Measurements from ENCODE around the gene NEURL1B. TPM values are rescaled to one million over a fixed set of nuclear protein-coding genes. Genes with fewer than 3 reads are reported as not detected.

NEURL1B gene
- total RNA-seq, 4 donors from 2014 or later, result 8.2 to 29.9 (median 10.9) TPM

- Histone ChIP-seq H3K36me3 (no peaks in the 10 kb centered on the region), H3K4me1 (peaks cover 3 to 14% of the 10 kb centered on the region in 2 donors), H3K27ac (no peak overlapping the region), H3K4me3 (replicated peaks in 1 of 3) (no peak overlapping the region), H3K9me3 (no peaks in the 10 kb centered on the region), H3K27me3 (no peaks in the 10 kb centered on the region)
- no peak for DNase-seq
- no peak for TF ChIP-seq POLR2A (IDR thresholded peaks at IDR 0.05)
- TF ChIP-seq CTCF (IDR thresholded peaks at IDR 0.05), result no peak
- intact Hi-C loops (cut with DNase I), result no loop called here
- 47 to 51% methylated on average over 7 to 10 of the region's 10 CpGs for WGBS, 2 donors
These were observed 3.9 kb upstream of the NEURL1B start for GRCh38 chr5:172637110-172637580.

GRCh38 chr5:172637740-172638139 is 3.3 kb upstream of the NEURL1B start:
- no peaks in the 10 kb centered on the region for H3K27me3 ChIP-seq
- 84 to 91% methylated on average over 2 of the region's 2 CpGs for WGBS, 2 donors
- TF ChIP-seq CTCF (IDR thresholded peaks at IDR 0.05) (no peak), POLR2A (IDR thresholded peaks at IDR 0.05) (no peak)
- no peak for DNase-seq
- intact Hi-C loops (cut with DNase I), result no loop called here
- H3K27ac ChIP-seq, result no peak overlapping the region
- no peaks in the 10 kb centered on the region for H3K9me3 ChIP-seq
- no peaks in the 10 kb centered on the region for H3K36me3 ChIP-seq
- H3K4me3 ChIP-seq (replicated peaks in 1 of 3), result no peak overlapping the region
- peaks cover 3 to 14% of the 10 kb centered on the region in 2 donors for H3K4me1 ChIP-seq

DNA sequence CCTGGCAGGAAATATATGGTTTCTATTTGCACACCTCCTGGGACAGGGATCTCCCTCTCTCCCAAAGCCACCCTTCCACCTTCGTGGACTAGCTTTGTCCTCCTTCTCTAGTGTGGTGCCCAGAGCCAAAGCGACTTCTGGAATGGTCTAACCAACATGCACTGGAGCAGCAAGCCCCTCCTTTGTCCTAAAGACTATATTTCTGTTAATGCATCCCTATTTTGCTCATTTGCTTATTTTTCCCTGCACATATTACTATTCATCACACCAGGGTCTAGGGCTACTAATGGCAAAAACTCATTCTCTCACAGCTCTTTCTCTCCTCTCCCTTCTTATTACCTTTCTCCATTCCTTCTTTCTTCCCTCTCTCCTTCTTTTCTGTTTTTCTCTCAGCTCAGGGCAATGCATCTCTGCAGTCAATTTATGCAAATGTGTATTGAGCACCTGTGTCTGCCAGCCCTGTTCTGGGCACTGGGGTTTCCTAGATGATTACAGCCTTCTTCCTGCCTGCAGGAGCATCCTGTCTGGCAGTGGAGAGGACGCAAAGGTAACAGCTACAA is 2.8 kb upstream of the NEURL1B start:
- DNase-seq, result no peak
- no peak overlapping the region for H3K27ac ChIP-seq
- no peaks in the 10 kb centered on the region for H3K36me3 ChIP-seq
- 86 to 88% methylated on average over 3 of the region's 3 CpGs for WGBS, 2 donors
- H3K4me1 ChIP-seq, result peaks cover 3 to 14% of the 10 kb centered on the region in 2 donors
- no peaks in the 10 kb centered on the region for H3K27me3 ChIP-seq
- no peak for TF ChIP-seq POLR2A (IDR thresholded peaks at IDR 0.05)
- TF ChIP-seq CTCF (IDR thresholded peaks at IDR 0.05), result no peak
- H3K9me3 ChIP-seq, result no peaks in the 10 kb centered on the region
- intact Hi-C loops (cut with DNase I), result no loop called here
- no peak overlapping the region for H3K4me3 ChIP-seq (replicated peaks in 1 of 3)

GRCh38 chr5:172640139-172640538 is 924 bp upstream of the NEURL1B start:
- no peak overlapping the region for H3K27ac ChIP-seq
- no peak for TF ChIP-seq POLR2A (IDR thresholded peaks at IDR 0.05)
- WGBS, 2 donors, result 85 to 90% methylated on average over 5 of the region's 5 CpGs
- H3K9me3 ChIP-seq, result no peaks in the 10 kb centered on the region
- H3K27me3 ChIP-seq, result no peaks in the 10 kb centered on the region
- H3K4me3 ChIP-seq (replicated peaks in 1 of 3), result no peak overlapping the region
- intact Hi-C loops (cut with DNase I), result no loop called here
- no peaks in the 10 kb centered on the region for H3K36me3 ChIP-seq
- DNase-seq, result no peak
- H3K4me1 ChIP-seq, result peaks cover 3 to 14% of the 10 kb centered on the region in 2 donors

GRCh38 chr5:172641359-172642050 is 442 bp downstream of the NEURL1B start:
- TF ChIP-seq POLR2A (IDR thresholded peaks at IDR 0.05) (no peak), CTCF (IDR thresholded peaks at IDR 0.05) (no peak)
- intact Hi-C loops (cut with DNase I), result no loop called here
- Histone ChIP-seq H3K27ac (peak overlapping the region; percentile 70 to 87 (median 84)), H3K27me3 (no peaks in the 10 kb centered on the region), H3K9me3 (no peaks in the 10 kb centered on the region), H3K4me1 (peaks cover 3 to 14% of the 10 kb centered on the region in 2 donors), H3K36me3 (no peaks in the 10 kb centered on the region), H3K4me3 (replicated peaks in 1 of 3) (peak overlapping the region; percentile 21 to 55 (median 49))
- WGBS, 2 donors, result 0 to 4% methylated on average over 11 to 23 of the region's 73 CpGs
- DNase-seq, result peak in 1 of 2 donors; percentile 17
